Loucy (cell line): Measurements from ENCODE around the gene MTHFD2L.

ENCODE experiments used
- EZH2phosphoT487 ChIP-seq: fragments of 200-600 bp; IDR thresholded peaks from 2 replicates; pipeline ENCODE4 v1.6.1; 2018; ENCODE audit warnings: antibody characterized with exemption, mild to moderate bottlenecking, moderate library complexity, borderline replicate concordance
- TF ChIP-seq, protein P1 (sequence below): fragments of 200-600 bp; sonication (generic); conservative IDR thresholded peaks from 2 replicates; pipeline ENCODE4 v1.5.1; 2014; ENCODE audit warnings: mild to moderate bottlenecking, antibody characterized with exemption, low read length

DNA sequence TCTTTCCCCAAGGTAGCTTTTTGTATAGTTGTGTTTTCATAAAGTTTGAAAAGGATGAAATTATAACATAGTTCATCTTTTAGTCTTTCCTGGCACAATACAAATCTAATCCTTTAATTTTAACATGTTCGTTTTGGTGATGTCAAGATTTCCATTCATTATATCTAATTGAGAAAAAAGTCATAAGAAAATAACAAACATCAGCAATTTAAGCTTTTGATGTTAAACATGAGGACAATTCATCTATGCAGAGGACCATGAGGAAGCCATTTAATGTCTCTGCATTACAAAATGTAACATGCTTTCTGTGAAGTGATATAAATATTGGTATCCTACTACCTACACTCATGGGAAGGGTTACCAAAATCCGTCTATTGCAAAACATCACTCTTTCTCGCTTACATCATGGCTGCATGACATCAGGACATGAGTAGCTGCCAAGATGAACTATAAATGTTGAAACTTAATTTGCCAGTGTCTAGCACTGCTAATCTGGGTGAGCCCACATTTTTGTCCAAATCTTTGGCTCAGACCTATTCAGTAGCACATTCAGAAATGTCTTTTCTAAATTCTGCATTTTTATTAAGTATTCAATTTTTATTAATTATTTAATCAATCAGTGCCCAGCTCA lies 159.8 kb downstream of the MTHFD2L start:
- TF ChIP-seq, protein P1, sequence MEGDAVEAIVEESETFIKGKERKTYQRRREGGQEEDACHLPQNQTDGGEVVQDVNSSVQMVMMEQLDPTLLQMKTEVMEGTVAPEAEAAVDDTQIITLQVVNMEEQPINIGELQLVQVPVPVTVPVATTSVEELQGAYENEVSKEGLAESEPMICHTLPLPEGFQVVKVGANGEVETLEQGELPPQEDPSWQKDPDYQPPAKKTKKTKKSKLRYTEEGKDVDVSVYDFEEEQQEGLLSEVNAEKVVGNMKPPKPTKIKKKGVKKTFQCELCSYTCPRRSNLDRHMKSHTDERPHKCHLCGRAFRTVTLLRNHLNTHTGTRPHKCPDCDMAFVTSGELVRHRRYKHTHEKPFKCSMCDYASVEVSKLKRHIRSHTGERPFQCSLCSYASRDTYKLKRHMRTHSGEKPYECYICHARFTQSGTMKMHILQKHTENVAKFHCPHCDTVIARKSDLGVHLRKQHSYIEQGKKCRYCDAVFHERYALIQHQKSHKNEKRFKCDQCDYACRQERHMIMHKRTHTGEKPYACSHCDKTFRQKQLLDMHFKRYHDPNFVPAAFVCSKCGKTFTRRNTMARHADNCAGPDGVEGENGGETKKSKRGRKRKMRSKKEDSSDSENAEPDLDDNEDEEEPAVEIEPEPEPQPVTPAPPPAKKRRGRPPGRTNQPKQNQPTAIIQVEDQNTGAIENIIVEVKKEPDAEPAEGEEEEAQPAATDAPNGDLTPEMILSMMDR, result no peak
- TF ChIP-seq EZH2phosphoT487, result no peak
